ENCODE results near the gene PTCH1.
A peak's percentile ranks its signal among the peaks of the same experiment; 100 is the strongest.

PTCH1 gene

DNA sequence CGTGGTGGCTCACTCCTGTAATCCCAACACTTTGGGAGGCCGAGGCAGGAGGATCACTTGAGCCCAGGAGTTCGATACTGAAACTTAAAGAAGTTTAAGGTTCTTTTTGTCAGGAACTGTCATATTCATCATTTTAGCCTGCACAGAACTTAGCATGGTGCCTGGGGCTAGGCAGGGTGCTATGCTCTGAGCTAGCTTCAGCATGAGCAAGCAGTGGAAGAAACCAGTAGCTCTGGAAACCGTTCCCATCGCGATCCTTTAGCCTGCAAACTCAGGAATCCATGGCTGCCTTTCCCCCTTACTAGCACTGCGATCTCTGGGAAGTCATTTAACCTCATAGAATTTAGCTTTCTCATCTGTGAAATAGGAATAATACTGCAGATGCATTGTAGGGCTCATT, 80.4 kb downstream of the PTCH1 start:
- no peak for DNase-seq

DNA sequence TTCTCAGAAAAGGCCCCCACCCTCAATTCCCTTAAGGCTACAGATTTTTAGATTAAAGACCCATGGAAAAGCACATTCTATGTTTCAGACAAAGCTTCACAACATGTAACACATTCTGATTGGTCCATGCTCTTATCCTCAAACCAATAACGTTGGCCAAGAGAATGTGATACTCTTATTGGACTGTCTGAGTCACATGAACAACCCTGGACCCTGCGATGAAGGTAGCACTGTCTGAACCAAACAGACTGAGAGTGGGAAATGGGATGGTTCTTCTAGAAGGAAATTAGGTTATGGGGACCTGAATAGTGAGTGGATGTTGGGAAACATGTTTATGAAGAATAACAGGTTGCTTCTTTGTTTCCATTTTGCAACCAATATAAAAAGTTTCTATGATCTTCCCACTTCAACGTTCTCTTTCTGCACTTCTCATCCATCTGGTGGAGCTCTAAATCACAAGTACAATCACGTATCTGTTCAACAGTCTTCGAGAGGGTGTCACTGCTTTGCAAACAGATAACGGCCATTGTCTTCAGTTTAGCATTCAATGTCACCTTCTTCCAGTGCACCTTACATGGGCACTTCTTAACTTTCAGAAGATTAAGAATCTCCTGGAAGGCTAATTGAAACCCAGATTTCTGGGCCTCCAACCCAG, 81.6 kb downstream of the PTCH1 start:
- DNase-seq = peak; percentile 5

DNA sequence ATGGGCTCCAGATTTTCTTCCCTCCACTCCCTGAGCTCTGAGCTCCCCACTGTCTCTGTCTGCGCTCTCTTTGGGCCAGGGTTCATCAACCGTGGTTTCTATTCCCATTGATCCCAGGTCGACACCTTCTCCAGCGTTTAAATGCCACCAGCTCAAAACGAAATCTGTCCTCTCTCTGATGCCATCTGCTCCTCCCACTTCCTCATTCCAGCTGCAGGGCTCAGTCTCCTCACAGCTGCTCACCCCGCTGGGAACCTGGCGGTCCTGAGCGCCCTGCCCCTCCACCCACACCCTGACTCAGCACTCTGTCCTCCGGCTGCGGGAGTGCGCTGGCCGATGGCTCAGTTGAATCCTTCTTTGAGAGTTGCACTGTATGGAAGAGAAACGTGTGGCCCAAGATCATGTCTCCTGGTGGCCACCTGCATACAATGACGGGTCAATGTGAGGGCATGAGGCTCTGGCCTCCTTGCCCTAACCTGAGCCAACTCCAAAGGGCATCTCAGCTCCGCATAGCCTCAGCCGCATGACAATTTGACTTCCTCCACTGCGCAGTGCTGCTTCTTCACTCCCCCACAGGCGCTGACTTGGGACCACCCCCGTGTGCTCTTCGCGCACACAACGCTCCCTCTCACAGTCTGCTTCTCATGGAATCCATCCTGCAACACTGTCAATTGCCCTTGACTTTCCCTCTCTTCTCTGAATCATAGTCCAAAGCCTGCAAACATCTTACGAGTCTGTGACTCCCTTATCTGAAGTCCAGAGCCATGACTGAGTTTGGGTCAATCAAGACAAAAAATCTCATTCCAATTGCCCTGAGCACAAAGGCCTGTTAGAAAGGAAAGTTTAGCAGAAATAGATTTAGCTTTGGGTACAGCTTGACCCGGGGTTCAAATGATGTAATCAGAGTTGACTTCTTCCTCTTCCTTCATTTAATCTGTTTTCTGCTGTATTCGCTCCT, 82.4 kb downstream of the PTCH1 start:
- no peak for DNase-seq

DNA sequence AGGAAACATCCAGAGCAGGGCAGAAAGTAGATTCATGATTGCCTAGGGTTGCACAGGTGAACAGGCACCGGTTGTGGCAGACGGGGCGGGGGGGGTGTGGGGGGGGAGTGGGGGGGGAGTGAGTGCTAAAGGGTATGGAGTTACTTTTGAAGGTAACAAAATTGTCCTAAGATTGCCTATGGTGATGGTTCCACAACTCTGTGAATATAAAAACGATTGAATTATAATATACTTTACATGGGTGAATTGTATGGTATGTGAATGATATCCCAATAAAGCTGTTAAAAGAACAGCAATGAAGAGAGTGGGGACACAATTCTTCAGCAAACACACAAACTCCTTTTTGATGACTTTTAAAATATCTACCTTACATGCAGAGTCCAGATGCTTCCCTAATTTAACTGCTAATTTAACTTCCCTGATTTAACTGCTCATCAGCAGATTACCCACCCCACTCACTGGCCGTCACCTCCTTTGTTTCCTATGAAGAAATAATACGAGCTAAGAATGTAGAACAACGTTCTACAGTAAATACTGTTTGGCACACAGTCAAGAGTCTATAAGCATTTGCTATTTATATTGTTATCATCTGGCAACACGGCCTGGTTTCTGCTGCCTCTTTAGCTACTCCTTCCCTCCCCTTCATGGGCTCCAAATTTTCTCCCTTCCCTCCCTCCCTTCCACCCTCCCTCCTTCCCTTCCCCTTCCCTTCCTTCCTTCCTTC, 83.5 kb downstream of the PTCH1 start:
- no peak for DNase-seq

DNA sequence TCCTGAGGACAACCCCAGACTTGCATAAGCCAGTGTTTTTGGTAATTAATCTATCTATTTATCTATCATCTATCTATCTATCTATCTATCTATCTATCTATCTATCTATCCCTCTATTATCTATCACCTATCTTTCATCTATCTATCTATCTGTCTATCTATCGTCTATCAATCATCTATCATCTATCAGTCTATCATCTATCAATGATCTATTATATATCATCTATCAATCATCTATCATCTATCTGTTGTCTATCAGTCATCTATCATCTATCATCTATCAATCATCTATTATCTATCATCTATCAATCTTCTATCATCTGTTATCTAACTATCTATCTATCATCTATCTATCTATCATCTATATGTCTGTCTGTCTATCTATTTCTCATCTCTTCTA, 85.5 kb downstream of the PTCH1 start:
- no peak for DNase-seq

DNA sequence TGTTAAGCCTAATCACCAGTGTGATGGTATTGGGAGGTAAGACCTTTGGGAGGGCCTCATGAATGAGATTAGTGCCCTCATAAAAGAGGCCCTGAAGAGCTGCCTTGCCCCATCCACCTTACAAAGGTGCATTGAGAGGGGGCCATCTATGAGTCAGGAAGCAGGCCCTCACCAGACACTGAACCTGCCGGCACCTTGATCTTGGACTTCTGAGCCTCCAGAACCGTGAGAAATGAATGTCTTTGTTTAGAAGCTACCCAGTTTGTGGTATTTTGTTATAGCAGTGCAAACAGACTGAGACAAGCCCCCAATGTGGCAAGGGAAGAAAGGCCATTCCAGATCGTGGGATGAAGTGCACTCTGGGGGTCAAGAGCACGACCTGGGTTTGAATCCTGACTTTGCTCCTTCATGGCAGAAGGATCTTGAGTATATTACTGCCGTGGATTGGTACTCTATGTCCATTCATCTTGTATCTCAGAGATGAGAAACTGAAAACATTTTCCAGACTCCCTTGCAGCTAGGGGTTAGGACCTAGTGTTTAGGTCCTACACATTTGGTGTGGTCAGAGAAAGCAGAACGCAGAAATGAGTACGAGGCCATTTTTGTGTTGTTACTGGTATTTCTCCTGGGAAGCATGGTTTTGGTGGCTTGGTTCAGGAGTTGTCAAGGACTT, 86.7 kb downstream of the PTCH1 start:
- no peak for DNase-seq

DNA sequence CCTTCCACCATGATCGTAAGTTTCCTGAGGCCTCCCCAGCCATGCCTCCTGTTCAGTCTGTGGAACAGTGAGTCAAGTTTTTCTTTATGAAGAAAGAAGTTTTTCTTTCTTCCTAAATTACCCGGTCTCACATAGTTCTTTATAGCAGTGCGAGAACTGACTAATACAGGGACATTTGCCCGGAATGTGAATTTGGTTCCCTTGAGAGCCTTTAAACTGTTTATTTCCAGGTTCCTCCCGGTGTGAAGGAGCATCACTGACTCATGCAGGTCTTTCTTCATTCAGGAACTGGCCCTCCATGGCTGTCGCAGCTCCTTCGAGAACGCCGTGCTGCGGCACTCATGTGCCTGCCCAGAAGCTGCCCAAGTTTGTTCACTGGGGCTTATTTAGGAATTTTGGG, 87.7 kb downstream of the PTCH1 start:
- DNase-seq = no peak

DNA sequence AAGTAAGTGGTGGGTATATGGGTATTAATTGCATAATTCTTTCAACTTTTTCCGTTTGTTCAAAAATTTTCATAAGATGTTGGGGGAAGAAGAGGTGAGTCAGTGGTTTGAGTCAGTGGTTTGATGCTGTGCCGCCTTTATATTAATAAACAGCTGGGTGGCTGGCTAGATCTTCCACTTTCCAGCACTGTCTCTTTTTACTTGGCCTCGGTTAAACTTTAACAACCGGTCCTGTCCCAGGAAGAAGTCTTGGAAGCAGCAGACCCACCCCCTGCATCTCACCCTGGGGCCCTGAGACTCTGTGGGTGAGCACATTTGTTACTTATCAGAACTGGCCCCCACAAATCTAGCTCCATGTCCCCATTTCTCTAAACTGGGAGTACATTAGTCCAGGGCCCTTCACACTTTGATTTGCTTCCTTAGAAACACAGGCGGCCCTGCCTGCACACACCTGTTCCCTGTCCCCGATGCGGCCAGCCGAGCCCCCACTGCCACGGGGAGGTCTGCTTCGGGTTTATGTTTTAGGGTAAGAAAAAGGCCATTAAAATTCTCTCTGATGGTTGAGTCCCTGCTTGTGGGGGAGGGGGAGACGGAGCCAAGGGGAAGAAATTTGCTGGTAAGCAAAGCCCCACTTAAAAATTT, 90.7 kb downstream of the PTCH1 start:
- DNase-seq = no peak

DNA sequence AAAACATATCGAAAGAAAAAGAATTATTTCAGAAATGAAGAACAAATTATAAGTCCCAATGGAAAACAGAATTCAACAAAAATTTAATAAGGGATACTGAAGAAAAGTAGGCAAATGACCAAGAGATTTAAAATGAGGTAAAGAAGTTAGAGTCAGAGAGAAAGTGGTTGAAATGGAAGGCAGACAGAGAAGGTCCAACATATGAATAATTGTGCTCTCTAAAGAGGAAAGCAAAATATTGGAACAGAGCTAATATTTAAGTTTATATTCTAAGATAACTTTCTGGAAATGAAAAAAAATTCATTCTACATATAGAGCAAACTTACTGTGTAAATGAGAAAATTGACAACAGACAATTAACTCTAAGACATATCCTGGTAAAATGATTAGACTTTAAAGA, 94.1 kb downstream of the PTCH1 start:
- DNase-seq = no peak

DNA sequence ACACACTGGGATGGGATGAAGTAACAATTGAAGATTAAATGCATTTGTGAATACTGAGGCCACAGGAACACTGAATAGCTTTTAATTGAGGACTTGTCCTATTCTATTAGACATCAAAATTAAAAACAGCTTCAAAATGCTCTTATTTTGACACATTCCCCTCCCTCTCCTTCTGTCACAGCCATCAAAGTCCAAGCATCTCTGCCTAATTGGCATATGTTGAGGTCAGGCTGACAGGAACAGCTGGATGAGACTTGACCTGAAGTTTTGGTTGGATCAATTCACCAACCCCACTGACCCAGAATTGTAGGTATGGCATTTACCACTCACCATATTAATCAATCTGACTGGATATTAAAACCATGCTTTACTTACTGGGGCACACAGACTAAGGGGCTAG, 96.3 kb downstream of the PTCH1 start:
- no peak for DNase-seq

DNA sequence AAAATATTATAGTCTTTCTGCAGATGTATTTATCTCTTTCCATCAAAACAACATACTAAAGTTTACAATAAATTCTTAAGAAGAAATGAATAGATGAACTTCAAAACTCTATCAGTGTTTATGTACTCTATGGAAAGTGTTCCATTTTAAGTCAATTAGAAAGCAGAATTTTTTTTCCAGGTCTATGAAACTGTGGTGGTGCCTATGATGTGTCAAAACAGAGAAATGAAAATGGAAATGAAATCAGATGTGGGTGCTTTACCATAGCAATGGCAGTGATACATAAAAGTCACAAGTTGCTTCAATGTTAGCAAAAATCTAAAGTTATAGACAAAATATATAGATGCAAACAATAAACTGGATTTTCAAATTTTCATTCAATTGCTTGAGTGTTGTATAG, 97.3 kb downstream of the PTCH1 start:
- DNase-seq = no peak

DNA sequence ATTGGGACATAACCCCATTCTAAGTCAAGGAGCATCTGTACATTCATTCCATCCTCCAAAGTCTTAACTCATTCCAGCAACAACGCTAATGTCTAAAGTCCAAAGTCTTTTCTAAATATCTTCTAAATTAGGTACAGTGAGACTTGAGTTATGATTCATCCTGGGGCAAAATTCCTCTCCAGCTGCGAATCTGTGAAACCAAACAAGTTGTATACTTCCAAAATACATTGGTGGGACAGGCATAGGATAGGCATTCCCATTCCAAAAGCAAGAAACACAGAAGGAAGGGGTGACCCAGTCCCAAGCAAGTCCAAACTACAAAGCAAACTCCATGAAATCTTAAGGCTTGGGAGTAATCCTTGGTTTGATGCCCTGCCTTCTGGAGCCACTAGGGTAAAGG, 101.6 kb downstream of the PTCH1 start:
- DNase-seq = no peak

DNA sequence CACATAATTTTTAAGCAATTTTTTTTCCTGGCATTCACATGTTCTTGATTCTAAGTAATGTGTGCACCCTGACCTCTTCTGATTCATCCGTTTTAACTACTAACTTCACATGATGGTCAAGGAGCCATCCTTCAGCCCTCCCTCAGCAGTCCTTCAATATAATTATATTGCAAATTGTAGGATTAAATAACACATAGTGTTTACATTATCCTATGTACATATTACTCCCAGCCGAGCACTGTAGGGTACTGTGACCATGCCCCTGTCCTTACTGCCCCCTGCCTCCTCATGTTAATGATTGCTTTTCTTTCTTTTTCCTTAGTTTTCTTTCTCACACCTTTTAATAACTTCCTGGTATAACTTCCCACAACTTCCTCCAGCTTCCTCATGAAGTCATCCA, 103.0 kb downstream of the PTCH1 start:
- DNase-seq = no peak

DNA sequence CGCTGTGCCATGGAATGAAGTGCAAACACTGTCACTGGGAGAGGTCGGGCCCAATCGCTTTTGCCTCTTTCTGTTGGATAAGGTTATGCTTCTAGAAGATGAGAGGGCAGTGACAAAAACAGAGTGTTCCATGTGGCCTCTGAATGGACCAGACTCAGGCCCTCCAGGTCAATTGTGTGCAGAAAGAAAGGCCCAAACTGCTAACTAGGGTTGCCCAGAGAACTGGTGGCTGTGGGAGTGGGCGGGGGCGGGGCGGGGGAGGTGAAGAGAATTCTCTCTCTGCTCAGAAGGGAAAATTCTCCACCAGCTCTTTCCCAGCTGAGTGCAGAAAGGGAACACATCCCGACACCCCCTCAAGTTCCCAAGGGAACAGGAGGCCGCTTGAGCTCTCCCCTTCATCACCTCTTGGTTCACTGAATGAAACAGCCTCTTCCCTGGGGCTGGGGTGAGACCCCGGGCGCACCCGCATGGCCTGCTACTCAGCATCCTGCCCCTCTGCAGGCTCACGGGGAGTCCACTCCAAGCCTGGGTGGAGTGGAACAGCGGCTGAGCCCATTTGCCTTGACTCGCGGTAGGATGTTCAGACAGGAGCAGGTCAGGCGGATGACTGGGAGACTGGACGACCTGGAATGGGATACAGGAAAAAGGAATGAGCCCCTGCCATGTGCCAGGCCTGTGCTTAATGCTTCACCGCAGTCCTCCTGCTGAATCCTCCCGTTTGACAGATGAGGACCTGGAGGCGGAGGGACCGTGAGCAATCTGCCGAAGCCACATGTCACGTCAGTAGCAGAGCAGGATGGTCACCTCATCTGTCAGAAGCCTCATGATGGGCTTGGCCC, 105.5 kb downstream of the PTCH1 start:
- no peak for DNase-seq

DNA sequence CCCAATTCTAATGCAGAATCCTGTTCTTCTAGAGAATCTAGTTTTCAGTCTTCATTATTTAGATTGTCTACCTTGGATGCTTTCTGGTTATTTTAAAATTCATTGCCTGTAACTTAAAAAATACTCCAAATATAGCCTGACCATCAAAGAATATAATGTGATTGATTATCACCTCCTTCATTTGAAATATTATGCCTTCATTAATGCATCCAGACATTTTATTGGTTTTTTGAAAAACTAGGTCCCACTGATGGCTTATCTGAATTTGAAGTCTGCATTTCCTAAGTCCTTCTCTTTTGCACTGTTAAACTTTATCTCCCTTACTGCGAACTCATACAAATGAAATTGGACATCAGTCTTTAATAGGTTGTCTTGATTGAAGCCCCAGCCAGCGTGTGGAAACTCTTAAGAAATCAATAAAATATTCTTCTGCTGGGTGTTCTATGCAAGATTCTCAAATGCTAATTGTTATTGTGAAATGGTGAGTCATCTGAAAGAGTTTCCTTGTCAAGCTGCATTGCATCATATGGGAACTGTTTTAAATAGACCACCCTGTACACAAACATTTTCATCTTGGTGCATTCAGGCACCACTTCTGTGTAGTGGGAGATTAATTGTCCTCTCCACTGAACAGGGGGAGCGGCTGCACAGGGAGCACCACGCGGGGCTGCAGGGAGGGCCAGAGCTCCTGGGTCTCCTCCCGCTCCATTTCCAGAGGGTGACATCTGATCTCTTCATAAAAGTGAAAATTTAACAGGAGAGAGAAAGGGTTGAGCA, 106.9 kb downstream of the PTCH1 start:
- DNase-seq = no peak

DNA sequence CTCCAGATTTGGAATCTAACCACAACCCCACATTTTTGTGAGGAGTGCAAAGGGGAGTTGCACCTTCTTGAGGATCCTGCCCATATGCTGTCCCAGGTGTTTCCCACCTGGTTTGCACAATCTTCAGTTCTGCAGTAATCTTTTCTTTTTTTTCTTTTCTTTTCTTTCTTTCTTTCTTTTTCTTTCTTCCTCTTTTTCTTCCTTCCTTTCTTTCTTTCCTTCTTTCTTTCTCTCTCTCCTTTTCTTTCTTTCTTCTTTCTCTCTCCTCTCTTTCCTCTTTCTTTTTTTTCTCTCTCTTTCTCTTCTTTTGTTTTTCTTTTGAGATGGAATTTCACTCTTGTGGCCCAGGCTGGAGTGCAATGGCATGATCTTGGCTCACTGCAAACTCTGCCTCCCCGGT, 109.2 kb downstream of the PTCH1 start:
- no peak for DNase-seq

DNA sequence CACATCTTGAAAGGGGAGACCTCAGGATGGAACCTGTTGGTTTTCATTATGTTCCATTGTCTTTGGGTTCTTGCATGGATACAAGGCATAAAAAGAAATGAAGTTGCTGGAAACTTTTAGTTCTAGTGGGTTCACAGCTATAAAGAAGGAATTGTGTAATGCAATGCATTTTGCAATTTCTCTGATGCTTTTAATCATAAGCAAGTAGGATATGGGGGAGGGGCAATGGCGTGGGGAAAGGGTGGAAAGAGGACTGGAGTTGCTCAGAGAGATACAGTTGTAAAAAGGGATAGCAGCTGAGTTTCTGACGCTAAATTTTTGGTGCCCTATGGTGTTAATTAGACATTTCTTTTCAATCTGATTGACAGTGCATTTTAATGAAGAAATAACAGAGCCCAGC, 110.7 kb downstream of the PTCH1 start:
- no peak for DNase-seq

DNA sequence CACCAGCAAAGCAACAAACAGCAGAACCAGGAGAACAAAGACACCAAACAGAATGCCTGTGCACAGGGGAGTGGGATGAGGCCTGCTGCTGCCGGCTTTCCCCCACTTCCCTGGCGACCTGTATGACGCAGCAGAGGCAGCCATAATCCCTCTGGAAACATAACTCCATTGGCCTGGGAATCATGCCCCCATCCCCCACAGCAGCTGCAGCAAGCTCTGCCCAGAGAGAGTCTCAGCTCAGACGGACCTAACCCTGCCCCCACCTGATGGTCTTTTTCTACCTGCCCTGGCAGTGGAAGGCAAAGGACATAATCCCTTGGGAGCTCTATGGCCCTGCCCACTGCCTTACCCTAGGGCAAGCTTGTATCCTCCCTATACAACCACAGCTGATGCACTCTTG, 117.5 kb downstream of the PTCH1 start:
- no peak for DNase-seq

Measured in CD4-positive, alpha-beta T cell treated with Interleukin-17A for 1 hour (primary cell).